Breast epithelium (tissue), 3 donors: Measurements from ENCODE around the gene LCN10.

ENCODE experiments used
- POLR2A ChIP-seq: fragments of 450-650 bp; IDR thresholded peaks from one replicate; pipeline ENCODE4 v1.6.1; 2016; ENCODE audit warnings: antibody characterized with exemption, mild to moderate bottlenecking, moderate library complexity
- POLR2AphosphoS5 ChIP-seq, 3 donors: sonication (generic); formaldehyde crosslinking; IDR thresholded peaks; one replicate each; pipeline ENCODE4 v1.6.1; 2017; ENCODE audit warnings: antibody characterized with exemption in 3 of 3
- TF ChIP-seq, protein P1 (sequence below), 3 donors: fragments of 450-650 bp; IDR thresholded peaks; one replicate each; pipeline ENCODE4 v1.5.1; 2016 to 2017; ENCODE audit warnings: antibody characterized with exemption in 3 of 3, mild to moderate bottlenecking in 3 of 3, moderate library complexity in 3 of 3

DNA sequence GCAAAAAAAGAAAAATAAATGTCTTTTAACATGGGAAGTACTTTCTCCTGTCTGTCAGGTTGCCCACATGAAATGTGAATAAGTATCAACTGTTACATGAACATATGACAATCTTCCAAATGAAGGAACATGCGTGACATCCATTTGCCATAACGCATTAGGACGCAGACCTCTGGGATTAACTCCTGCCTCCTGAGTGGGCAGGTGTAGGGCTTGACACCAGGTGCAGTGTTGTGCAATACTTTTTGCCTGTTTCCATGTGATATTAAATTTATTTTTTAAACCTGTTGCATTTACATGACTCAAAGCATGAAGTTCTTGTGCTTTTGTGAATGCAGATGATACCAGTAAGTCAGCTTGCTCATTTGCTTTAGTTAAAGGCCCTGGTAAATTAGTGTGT is 39.7 kb upstream of the LCN10 start:
- TF ChIP-seq POLR2AphosphoS5 (IDR thresholded peaks at IDR 0.05) (no peak), POLR2A (no peak)
- TF ChIP-seq, protein P1, sequence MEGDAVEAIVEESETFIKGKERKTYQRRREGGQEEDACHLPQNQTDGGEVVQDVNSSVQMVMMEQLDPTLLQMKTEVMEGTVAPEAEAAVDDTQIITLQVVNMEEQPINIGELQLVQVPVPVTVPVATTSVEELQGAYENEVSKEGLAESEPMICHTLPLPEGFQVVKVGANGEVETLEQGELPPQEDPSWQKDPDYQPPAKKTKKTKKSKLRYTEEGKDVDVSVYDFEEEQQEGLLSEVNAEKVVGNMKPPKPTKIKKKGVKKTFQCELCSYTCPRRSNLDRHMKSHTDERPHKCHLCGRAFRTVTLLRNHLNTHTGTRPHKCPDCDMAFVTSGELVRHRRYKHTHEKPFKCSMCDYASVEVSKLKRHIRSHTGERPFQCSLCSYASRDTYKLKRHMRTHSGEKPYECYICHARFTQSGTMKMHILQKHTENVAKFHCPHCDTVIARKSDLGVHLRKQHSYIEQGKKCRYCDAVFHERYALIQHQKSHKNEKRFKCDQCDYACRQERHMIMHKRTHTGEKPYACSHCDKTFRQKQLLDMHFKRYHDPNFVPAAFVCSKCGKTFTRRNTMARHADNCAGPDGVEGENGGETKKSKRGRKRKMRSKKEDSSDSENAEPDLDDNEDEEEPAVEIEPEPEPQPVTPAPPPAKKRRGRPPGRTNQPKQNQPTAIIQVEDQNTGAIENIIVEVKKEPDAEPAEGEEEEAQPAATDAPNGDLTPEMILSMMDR (IDR thresholded peaks at IDR 0.05): no peak
